ENCODE results near the gene C2orf78. TPM values are rescaled to one million over a fixed set of nuclear protein-coding genes. Genes with fewer than 3 reads are reported as not detected.

The C2orf78 gene
- total RNA-seq, 1 donor from 2014 or later: not detected

DNA sequence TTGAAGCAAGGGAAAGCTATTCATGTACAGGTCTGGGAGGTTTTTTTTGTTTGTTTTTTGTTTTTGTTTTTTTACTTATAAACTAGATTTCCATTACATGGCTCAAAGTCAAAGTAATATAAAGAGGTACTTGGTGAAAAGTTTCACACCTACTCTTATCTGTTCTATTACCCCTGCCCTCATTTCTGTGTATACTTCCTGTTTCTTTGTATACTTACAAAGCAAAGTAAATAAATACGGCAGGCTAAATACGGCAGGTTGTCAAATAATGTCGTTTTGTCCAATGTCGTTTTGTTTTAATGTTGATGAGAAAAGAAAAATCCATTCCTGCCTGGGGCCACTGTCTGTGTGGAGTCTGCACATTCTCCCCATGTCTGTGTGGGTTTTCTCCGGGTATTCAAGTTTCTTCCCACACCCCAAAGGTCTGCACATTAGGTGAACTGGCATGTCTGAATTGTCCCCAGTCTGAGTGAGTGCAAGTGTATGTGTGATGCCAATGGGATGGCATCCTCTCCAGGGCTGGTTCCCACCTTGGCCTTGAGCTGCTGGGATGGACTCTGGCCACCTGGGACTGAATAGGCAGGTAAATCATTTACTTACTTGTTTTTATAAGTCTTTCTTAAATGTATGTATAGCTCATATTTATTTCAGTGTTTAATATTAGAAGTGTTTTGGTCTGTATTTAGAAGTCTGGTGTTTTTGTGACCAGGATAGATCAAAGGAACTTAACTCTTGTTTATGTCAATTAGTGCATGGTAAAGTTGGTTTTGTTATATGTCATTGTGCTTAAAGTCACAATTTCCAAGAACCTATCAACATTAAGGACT lies 58.1 kb downstream of the C2orf78 start:
- Mint-ChIP-seq H3K27ac (ENCODE audit: unreplicated experiment) (no peak overlapping the region), H3K9me3 (ENCODE audit: unreplicated experiment) (no peaks in the 10 kb centered on the region), H3K4me1 (ENCODE audit: unreplicated experiment) (peaks cover 5% of the 10 kb centered on the region), H3K4me3 (ENCODE audit: unreplicated experiment) (no peak overlapping the region), H3K27me3 (ENCODE audit: unreplicated experiment) (no peaks in the 10 kb centered on the region), H3K36me3 (ENCODE audit: low read depth, unreplicated experiment) (peaks cover 3% of the 10 kb centered on the region)
- no peak for DNase-seq (ENCODE audit: low spot score)
- TF ChIP-seq, protein P1, sequence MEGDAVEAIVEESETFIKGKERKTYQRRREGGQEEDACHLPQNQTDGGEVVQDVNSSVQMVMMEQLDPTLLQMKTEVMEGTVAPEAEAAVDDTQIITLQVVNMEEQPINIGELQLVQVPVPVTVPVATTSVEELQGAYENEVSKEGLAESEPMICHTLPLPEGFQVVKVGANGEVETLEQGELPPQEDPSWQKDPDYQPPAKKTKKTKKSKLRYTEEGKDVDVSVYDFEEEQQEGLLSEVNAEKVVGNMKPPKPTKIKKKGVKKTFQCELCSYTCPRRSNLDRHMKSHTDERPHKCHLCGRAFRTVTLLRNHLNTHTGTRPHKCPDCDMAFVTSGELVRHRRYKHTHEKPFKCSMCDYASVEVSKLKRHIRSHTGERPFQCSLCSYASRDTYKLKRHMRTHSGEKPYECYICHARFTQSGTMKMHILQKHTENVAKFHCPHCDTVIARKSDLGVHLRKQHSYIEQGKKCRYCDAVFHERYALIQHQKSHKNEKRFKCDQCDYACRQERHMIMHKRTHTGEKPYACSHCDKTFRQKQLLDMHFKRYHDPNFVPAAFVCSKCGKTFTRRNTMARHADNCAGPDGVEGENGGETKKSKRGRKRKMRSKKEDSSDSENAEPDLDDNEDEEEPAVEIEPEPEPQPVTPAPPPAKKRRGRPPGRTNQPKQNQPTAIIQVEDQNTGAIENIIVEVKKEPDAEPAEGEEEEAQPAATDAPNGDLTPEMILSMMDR (IDR thresholded peaks at IDR 0.05; ENCODE audit: unreplicated experiment): no peak

DNA sequence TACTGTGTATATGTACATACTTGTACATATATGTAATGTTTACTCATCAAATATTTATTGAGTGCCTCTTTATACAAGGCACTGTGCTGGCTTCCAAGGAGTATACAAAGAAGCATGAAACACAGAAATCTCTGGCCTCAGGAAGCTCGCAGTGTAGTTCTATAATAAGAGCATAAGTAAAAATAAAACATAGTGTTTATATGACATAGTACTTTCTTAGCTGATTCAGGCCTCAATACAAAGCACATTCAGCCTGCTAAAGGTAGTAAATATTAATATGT lies 58.7 kb downstream of the C2orf78 start:
- Mint-ChIP-seq H3K27me3 (ENCODE audit: unreplicated experiment) (no peaks in the 10 kb centered on the region), H3K27ac (ENCODE audit: unreplicated experiment) (no peak overlapping the region), H3K9me3 (ENCODE audit: unreplicated experiment) (no peaks in the 10 kb centered on the region), H3K4me1 (ENCODE audit: unreplicated experiment) (peaks cover 3% of the 10 kb centered on the region), H3K36me3 (ENCODE audit: low read depth, unreplicated experiment) (peaks cover 6% of the 10 kb centered on the region), H3K4me3 (ENCODE audit: unreplicated experiment) (no peak overlapping the region)
- no peak for DNase-seq (ENCODE audit: low spot score)
- TF ChIP-seq, protein P1 (IDR thresholded peaks at IDR 0.05; ENCODE audit: unreplicated experiment): no peak

DNA sequence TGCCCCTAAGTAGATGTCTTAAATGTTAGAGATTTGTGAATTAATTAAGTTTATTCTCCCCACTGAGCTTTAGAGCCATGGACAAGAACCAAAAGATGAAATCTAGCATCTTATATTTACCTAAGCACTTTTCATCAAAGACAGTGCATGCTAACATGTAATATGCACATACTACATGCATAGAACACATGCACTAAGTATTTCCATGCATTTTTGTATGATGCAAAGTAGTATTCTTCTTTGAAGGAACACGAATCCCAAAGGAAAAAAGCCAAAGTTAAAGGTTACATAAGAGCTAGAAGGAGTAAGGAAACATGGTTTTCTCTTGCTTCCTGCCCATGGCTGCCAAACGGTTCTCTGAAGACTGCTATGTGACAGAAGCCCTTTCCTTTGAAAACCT lies 60.1 kb downstream of the C2orf78 start:
- no peak overlapping the region for H3K27ac Mint-ChIP-seq (ENCODE audit: unreplicated experiment)
- peaks cover 6% of the 10 kb centered on the region for H3K36me3 Mint-ChIP-seq (ENCODE audit: low read depth, unreplicated experiment)
- TF ChIP-seq, protein P1 (IDR thresholded peaks at IDR 0.05; ENCODE audit: unreplicated experiment): no peak
- no peaks in the 10 kb centered on the region for H3K9me3 Mint-ChIP-seq (ENCODE audit: unreplicated experiment)
- DNase-seq (ENCODE audit: low spot score): no peak
- peaks cover 3% of the 10 kb centered on the region for H3K4me1 Mint-ChIP-seq (ENCODE audit: unreplicated experiment)
- no peak overlapping the region for H3K4me3 Mint-ChIP-seq (ENCODE audit: unreplicated experiment)
- no peaks in the 10 kb centered on the region for H3K27me3 Mint-ChIP-seq (ENCODE audit: unreplicated experiment)

DNA sequence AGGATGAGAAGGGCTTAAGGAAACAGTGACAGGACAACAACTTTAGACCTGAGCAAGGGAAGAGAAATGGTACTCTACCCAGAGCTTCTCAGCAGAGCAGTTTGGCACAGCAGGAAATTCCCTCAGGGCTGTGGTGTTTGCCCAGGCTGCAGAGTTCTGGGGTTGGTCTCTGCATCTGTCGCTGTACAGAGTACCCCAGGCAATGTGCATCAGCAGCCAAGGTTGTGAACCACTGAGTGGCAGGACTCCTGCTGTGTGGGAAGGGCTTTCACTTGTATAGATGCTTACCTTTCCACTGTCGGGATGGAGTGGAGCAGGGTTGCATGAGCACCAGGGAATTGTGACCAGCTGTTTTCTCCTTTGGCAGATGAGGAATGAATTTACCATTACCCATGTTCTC lies 66.0 kb downstream of the C2orf78 start:
- Mint-ChIP-seq H3K4me1 (ENCODE audit: unreplicated experiment) (no peaks in the 10 kb centered on the region), H3K9me3 (ENCODE audit: unreplicated experiment) (no peaks in the 10 kb centered on the region), H3K27me3 (ENCODE audit: unreplicated experiment) (no peaks in the 10 kb centered on the region), H3K4me3 (ENCODE audit: unreplicated experiment) (no peak overlapping the region), H3K27ac (ENCODE audit: unreplicated experiment) (no peak overlapping the region), H3K36me3 (ENCODE audit: low read depth, unreplicated experiment) (peaks cover 18% of the 10 kb centered on the region)
- TF ChIP-seq, protein P1 (IDR thresholded peaks at IDR 0.05; ENCODE audit: unreplicated experiment): no peak
- no peak for DNase-seq (ENCODE audit: low spot score)

DNA sequence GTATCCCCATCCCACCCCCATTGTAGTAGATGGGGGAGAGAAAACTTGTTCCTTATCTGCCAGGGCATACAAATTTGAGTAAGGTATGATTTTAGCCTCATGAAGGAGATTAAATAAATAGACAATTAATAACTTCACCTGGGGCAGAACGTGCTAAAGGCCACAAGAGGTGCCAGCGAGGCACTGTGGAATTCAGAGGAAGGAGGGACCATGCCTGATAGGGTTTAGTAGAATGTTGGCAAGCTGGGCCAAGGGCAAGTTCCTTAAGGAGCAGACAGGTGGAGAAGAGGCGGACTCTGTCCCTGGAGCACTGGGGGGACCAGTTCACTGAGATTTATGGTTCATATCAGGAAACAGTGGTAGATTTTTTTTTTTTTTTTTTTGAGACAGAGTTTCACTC lies 67.3 kb downstream of the C2orf78 start:
- Mint-ChIP-seq H3K27ac (ENCODE audit: unreplicated experiment) (no peak overlapping the region), H3K9me3 (ENCODE audit: unreplicated experiment) (no peaks in the 10 kb centered on the region), H3K4me3 (ENCODE audit: unreplicated experiment) (no peak overlapping the region), H3K27me3 (ENCODE audit: unreplicated experiment) (no peaks in the 10 kb centered on the region), H3K4me1 (ENCODE audit: unreplicated experiment) (peaks cover 2% of the 10 kb centered on the region), H3K36me3 (ENCODE audit: low read depth, unreplicated experiment) (peaks cover 30% of the 10 kb centered on the region)
- TF ChIP-seq, protein P1 (IDR thresholded peaks at IDR 0.05; ENCODE audit: unreplicated experiment): peak; percentile 32
- no peak for DNase-seq (ENCODE audit: low spot score)

All from endothelial cell (in vitro differentiated cells).